PC-3 (cell line): ENCODE results near the gene FBXL16. TPM values are rescaled to one million over a fixed set of nuclear protein-coding genes. Genes with fewer than 3 reads are reported as not detected.

Experiments used
- ATAC-seq: fragments of 200-7000 bp; cut with Tn5 transposase; 2 replicates; pipeline ENCODE4 v1.9.1; 2020; ENCODE audit warnings: mild to moderate bottlenecking, moderate library complexity
- BruUV-seq: library from RNA; stranded (reverse); fragments of 400-500 nt; replicated peaks from 2 replicates; lab custom pipeline; 2021; lab: Mats Ljungman, UMichigan
- CTCF ChIA-PET: fragments of 300-600 bp; sonication (Branson Sonifier 250); formaldehyde crosslinking; loops from one replicate; lab custom pipeline; 2022; ENCODE audit warnings: antibody characterized with exemption; lab: Charles Lee
- POLR2A ChIA-PET: fragments of 300-600 bp; sonication (Branson Sonifier 250); formaldehyde crosslinking; loops from one replicate; lab custom pipeline; 2022; ENCODE audit warnings: antibody characterized with exemption; ENCODE audit not compliant: unreplicated experiment; lab: Charles Lee
- DNase-seq: peaks from one replicate; pipeline ENCODE4 v3.0.0-alpha.2; 2015
- H2AFZ ChIP-seq: fragments of 300-600 bp; sonication (generic); 2 replicates; pipeline ENCODE4 v1.6.0; 2016; ENCODE audit warnings: antibody characterized with exemption, low read length
- H3F3A ChIP-seq: fragments of 300-600 bp; sonication (generic); one replicate; pipeline ENCODE4 v1.6.0; 2017; ENCODE audit warnings: antibody characterized with exemption, low read length, control low read depth, mild to moderate bottlenecking; ENCODE audit not compliant: unreplicated experiment
- H3K27ac ChIP-seq: fragments of 300-600 bp; sonication (generic); 2 replicates; pipeline ENCODE4 v1.5.1; 2016; ENCODE audit warnings: mild to moderate bottlenecking, low read length
- H3K27me3 ChIP-seq: fragments of 300-600 bp; sonication (generic); 2 replicates; pipeline ENCODE4 v1.6.1; 2016; ENCODE audit warnings: low read length, mixed read lengths
- H3K36me3 ChIP-seq: fragments of 300-600 bp; sonication (generic); 2 replicates; pipeline ENCODE4 v1.6.1; 2016; ENCODE audit warnings: low read depth, mixed run types, low read length, mixed read lengths
- H3K4me1 ChIP-seq: fragments of 300-600 bp; sonication (generic); 2 replicates; pipeline ENCODE4 v1.5.1; 2016; ENCODE audit warnings: low read length; ENCODE audit not compliant: insufficient read depth
- H3K4me2 ChIP-seq: fragments of 300-600 bp; sonication (generic); 2 replicates; pipeline ENCODE4 v1.6.0; 2016; ENCODE audit warnings: low read length
- H3K4me3 ChIP-seq: fragments of 300-600 bp; sonication (generic); 2 replicates; pipeline ENCODE4 v1.5.1; 2016; ENCODE audit warnings: mild to moderate bottlenecking, low read length, mixed read lengths
- H3K79me2 ChIP-seq: fragments of 300-600 bp; sonication (generic); 2 replicates; pipeline ENCODE4 v1.6.1; 2017; ENCODE audit warnings: low read length, mixed read lengths
- H3K9ac ChIP-seq: fragments of 300-600 bp; sonication (generic); 2 replicates; pipeline ENCODE4 v1.6.0; 2016; ENCODE audit warnings: mild to moderate bottlenecking, low read length
- H3K9me2 ChIP-seq: fragments of 300-600 bp; sonication (generic); replicated peaks from 2 replicates; pipeline ENCODE4 v1.6.1; 2016; ENCODE audit warnings: mixed run types, low read length, mixed read lengths
- H3K9me3 ChIP-seq: fragments of 300-600 bp; sonication (generic); 2 replicates; pipeline ENCODE4 v1.6.1; 2016; ENCODE audit warnings: low read length, mixed read lengths
- H4K20me1 ChIP-seq: fragments of 300-600 bp; sonication (generic); 2 replicates; pipeline ENCODE4 v1.6.1; 2016; ENCODE audit warnings: low read length, mixed read lengths
- EZH2 ChIP-seq: fragments of 300-600 bp; sonication (generic); IDR thresholded peaks from one replicate; pipeline ENCODE4 v1.6.1; 2017; ENCODE audit warnings: antibody characterized with exemption, mild to moderate bottlenecking, low read length; ENCODE audit not compliant: unreplicated experiment
- EZH2phosphoT487 ChIP-seq: fragments of 300-600 bp; sonication (generic); IDR thresholded peaks from 2 replicates; pipeline ENCODE4 v1.6.1; 2018; ENCODE audit warnings: mild to moderate bottlenecking, antibody characterized with exemption, low read length, borderline replicate concordance
- intact Hi-C: fragments of 100-400 bp; cut with micrococcal nuclease; formaldehyde crosslinking; loops from 2 replicates; pipeline ENCODE4 v1.9.0; 2023
- total RNA-seq: library from RNA; depleted of rRNA; stranded (reverse); fragments of >200 nt; gene quantifications from 2 replicates; pipeline ENCODE4 v1.2.3, GENCODE V29; 2014
- TF ChIP-seq, protein P1 (sequence below): fragments of 300-600 bp; sonication (generic); conservative IDR thresholded peaks from 2 replicates; pipeline ENCODE4 v1.5.1; 2017; ENCODE audit warnings: antibody characterized with exemption, low read depth, mild to moderate bottlenecking, low read length

Gene FBXL16
- total RNA-seq, 1 experiment from 2014 or later: 7.5 TPM

DNA sequence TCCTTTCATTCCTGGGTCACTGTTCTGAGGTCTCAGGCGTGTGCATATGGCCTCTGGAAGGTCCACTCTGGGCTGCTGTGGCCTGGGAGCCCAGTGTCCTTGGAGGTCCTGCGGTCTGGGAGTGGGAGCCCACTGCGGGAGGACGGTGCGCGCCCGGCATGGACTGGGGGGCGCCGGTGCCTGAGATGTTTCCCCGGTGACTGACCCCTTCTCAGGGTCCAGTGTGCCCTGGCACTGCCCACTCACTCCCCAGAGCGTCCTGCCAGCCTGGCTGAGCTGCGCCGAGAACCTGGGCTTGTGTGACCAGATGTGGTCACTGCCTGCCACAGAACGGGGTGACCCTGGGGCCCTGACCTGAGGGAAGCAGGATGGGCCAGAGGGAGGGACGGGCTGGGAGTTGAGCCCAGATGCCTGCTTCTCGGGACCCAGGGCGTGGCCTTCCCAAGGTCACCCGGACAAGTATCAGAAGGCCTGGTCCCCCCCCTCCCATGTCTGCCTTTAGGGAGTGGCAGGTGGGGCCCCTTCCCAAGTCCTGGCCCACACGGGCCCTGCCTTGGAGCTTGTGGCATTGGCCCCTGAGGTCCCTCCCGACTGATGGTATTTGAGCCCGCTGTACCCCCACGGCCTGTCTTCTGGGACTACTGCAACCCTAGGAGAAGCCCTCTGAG, 31.3 kb downstream of the FBXL16 start:
- Histone ChIP-seq H4K20me1 (no peaks in the 10 kb centered on the region), H3K9me2 (no peaks in the 10 kb centered on the region), H3K9ac (no peak overlapping the region), H3F3A (no peaks in the 10 kb centered on the region), H3K27ac (no peak overlapping the region), H3K79me2 (peaks cover 8% of the 10 kb centered on the region), H3K36me3 (peaks cover 6% of the 10 kb centered on the region; the same call in 1 of the 2 replicates), H3K4me2 (no peak overlapping the region), H3K4me1 (no peaks in the 10 kb centered on the region), H2AFZ (no peak overlapping the region), H3K4me3 (no peak overlapping the region), H3K27me3 (no peaks in the 10 kb centered on the region), H3K9me3 (no peaks in the 10 kb centered on the region)
- intact Hi-C loops: no loop called here
- ChIA-PET POLR2A (no interaction called here), CTCF (no interaction called here)
- ATAC-seq (no peak), DNase-seq (no peak)
- TF ChIP-seq EZH2phosphoT487: no peak
- TF ChIP-seq EZH2: no peak
- TF ChIP-seq, protein P1, sequence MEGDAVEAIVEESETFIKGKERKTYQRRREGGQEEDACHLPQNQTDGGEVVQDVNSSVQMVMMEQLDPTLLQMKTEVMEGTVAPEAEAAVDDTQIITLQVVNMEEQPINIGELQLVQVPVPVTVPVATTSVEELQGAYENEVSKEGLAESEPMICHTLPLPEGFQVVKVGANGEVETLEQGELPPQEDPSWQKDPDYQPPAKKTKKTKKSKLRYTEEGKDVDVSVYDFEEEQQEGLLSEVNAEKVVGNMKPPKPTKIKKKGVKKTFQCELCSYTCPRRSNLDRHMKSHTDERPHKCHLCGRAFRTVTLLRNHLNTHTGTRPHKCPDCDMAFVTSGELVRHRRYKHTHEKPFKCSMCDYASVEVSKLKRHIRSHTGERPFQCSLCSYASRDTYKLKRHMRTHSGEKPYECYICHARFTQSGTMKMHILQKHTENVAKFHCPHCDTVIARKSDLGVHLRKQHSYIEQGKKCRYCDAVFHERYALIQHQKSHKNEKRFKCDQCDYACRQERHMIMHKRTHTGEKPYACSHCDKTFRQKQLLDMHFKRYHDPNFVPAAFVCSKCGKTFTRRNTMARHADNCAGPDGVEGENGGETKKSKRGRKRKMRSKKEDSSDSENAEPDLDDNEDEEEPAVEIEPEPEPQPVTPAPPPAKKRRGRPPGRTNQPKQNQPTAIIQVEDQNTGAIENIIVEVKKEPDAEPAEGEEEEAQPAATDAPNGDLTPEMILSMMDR: no peak
- no TSS peak for BruUV-seq

DNA sequence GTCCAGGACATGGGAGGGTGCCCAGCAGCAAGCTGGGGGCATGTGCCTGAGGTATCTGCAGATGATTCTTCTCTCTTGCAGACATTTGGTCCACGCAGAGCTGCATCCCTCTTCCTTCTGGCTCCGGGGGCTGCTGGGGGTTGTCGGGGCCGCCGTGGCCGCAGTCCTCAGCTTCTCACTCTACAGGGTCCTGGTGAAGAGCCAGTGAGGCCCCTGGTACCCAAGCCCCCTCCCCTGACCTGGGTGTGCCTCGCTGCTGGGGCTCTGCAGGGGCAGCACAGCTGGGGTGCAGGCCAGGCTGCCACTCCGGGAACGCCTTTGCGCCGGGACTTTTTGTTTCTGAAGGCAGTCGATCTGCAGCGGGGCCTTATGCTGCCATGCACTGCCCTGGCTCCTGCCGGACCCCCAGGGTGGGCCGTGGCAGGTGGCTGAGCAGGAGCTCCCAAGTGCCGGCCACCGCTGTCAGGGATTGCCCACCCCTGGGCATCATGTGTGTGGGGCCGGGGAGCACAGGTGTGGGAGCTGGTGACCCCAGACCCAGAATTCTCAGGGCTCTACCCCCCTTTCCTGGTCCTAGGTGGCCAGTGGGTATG, 32.1 kb downstream of the FBXL16 start:
- Histone ChIP-seq H3K4me1 (no peaks in the 10 kb centered on the region), H3K4me3 (no peak overlapping the region), H3K79me2 (peaks cover 16% of the 10 kb centered on the region), H3K9ac (no peak overlapping the region), H3K27me3 (no peaks in the 10 kb centered on the region), H3K27ac (no peak overlapping the region), H3K9me3 (no peaks in the 10 kb centered on the region), H3K4me2 (no peak overlapping the region), H3K9me2 (no peaks in the 10 kb centered on the region), H3F3A (no peaks in the 10 kb centered on the region), H2AFZ (no peak overlapping the region), H4K20me1 (no peaks in the 10 kb centered on the region), H3K36me3 (peaks cover 6% of the 10 kb centered on the region; the same call in 1 of the 2 replicates)
- CTCF ChIA-PET: no interaction called here
- POLR2A ChIA-PET: no interaction called here
- intact Hi-C loops: no loop called here
- TF ChIP-seq, protein P1: no peak
- TF ChIP-seq EZH2phosphoT487 (no peak), EZH2 (no peak)
- TSS peak; percentile 7 for BruUV-seq
- no peak for DNase-seq
- ATAC-seq: no peak

DNA sequence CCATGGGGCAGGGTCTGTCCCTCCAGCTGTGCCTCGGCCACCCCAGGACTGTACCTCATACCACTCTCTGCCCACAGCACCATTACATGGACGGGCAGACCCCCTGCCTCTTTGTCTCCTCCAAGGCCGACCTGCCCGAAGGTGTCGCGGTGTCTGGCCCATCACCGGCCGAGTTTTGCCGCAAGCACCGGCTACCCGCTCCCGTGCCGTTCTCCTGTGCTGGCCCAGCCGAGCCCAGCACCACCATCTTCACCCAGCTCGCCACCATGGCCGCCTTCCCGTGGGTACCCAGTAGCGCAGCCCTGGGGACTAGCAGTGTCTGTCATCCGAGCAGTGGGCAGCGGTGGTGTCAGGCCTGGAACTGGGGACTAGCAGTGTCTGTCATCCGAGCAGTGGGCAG, 32.8 kb downstream of the FBXL16 start:
- no peaks in the 10 kb centered on the region for H3K27me3 ChIP-seq
- no peak for DNase-seq
- H3K79me2 ChIP-seq: peaks cover 22% of the 10 kb centered on the region
- BruUV-seq: no TSS peak
- no peak overlapping the region for H2AFZ ChIP-seq
- intact Hi-C loops: no loop called here
- H3K4me1 ChIP-seq: no peaks in the 10 kb centered on the region
- H3K27ac ChIP-seq: no peak overlapping the region
- H3K4me3 ChIP-seq: no peak overlapping the region
- POLR2A ChIA-PET: no interaction called here
- no peaks in the 10 kb centered on the region for H3K9me3 ChIP-seq
- no peaks in the 10 kb centered on the region for H3K9me2 ChIP-seq
- CTCF ChIA-PET: no interaction called here
- ATAC-seq: no peak
- peaks cover 6% of the 10 kb centered on the region; the same call in 1 of the 2 replicates for H3K36me3 ChIP-seq
- TF ChIP-seq EZH2phosphoT487 (no peak), EZH2 (no peak)
- TF ChIP-seq, protein P1: no peak
- H3K9ac ChIP-seq: no peak overlapping the region
- no peak overlapping the region for H3K4me2 ChIP-seq
- no peaks in the 10 kb centered on the region for H3F3A ChIP-seq
- no peaks in the 10 kb centered on the region for H4K20me1 ChIP-seq
